ENCODE measurements around the gene UGT2B10.

GRCh38 chr4:68861057-68861456 lies 45.3 kb downstream of the UGT2B10 start:
- TF ChIP-seq CTCF (IDR thresholded peaks at IDR 0.05) (no peak), POLR2A (IDR thresholded peaks at IDR 0.05) (no peak), POLR2AphosphoS5 (IDR thresholded peaks at IDR 0.05) (no peak), EP300 (IDR thresholded peaks at IDR 0.05) (no peak)
